Right atrium auricular region (tissue), 2 donors: Measurements from ENCODE around the gene PKD1L1. TPM values are rescaled to one million over a fixed set of nuclear protein-coding genes. Genes with fewer than 3 reads are reported as not detected.
"Not testable (repeated sequence)": the region's sequence is repeated elsewhere in the genome, so short reads cannot be mapped to it uniquely, and the experiment has no call there.

Experiments
- DNase-seq: peaks from one replicate; pipeline ENCODE4 v3.0.0-alpha.2; 2019; ENCODE audit warnings: low spot score
- H3K27ac ChIP-seq, 2 donors: fragments of 200-600 bp; sonication (generic); 1 replicate in 1 of 2; 2 replicates in 1 of 2; pipeline ENCODE4 v1.5.1; 2016 to 2019
- H3K27me3 ChIP-seq, 2 donors: fragments of 200-600 bp; sonication (generic); one replicate each; pipeline versions ENCODE4 v1.5.1 to v1.6.0; 2017 to 2019
- H3K36me3 ChIP-seq: fragments of 200-600 bp; sonication (generic); one replicate; pipeline ENCODE4 v1.5.1; 2016
- H3K4me1 ChIP-seq, 2 donors: fragments of 200-600 bp; sonication (generic); one replicate each; pipeline versions ENCODE4 v1.5.1 to v1.6.0; 2017 to 2019
- H3K4me3 ChIP-seq, 2 donors: fragments of 200-600 bp; sonication (generic); 1 replicate in 1 of 2; 2 replicates in 1 of 2; pipeline ENCODE4 v1.5.1; 2017 to 2019; ENCODE audit warnings: mild to moderate bottlenecking in 1 of 2, moderate library complexity in 1 of 2
- H3K9me3 ChIP-seq, 2 donors: fragments of 200-600 bp; sonication (generic); one replicate each; pipeline ENCODE4 v1.5.1; 2019
- CTCF ChIP-seq, 2 donors: fragments of 200-600 bp; sonication (generic); IDR thresholded peaks; one replicate each; pipeline ENCODE4 v1.5.1; 2019; ENCODE audit warnings: antibody characterized with exemption in 2 of 2
- total RNA-seq, 2 donors: library from RNA; depleted of rRNA; stranded (reverse); fragments of >200 nt; gene quantifications; one replicate each; pipeline ENCODE4 v1.1.0, GENCODE V29; 2016

The PKD1L1 gene
- total RNA-seq, result 1 to 10 TPM in 1 of 2 donors, under 1 TPM in 1; 0.98 to 1.1 TPM

GRCh38 chr7:47948141-47948790, at the start of gene PKD1L1:
Gene PKD1L1, minus strand, starts transcription at chr7:47948466. Its CDS starts 26 bp downstream, at chr7:47948440.
- no peak for DNase-seq
- no peaks in the 10 kb centered on the region for H3K27me3 ChIP-seq
- no peaks in the 10 kb centered on the region for H3K36me3 ChIP-seq
- no peak within 1 kb of the TSS for H3K4me3 ChIP-seq
- H3K27ac ChIP-seq, result peak within 1 kb of the TSS; percentile 44 to 57
- H3K9me3 ChIP-seq, result no peaks in the 10 kb centered on the region
- peaks cover 0 to 20% of the 10 kb centered on the region in 2 donors for H3K4me1 ChIP-seq
- TF ChIP-seq CTCF (IDR thresholded peaks at IDR 0.05), result no peak

- Histone ChIP-seq H3K27ac (peak overlapping the region in 1 of 2 donors; percentile 64), H3K9me3 (no peaks in the 10 kb centered on the region), H3K36me3 (no peaks in the 10 kb centered on the region), H3K4me3 (peak overlapping the region in 1 of 2 donors; percentile 50), H3K4me1 (no peaks in the 10 kb centered on the region), H3K27me3 (no peaks in the 10 kb centered on the region)
- no peak for TF ChIP-seq CTCF (IDR thresholded peaks at IDR 0.05)
- DNase-seq, result no peak
Observed at GRCh38 chr7:47992446-47992845, 44.2 kb upstream of the PKD1L1 start.

- peak; percentile 42 to 83 for TF ChIP-seq CTCF (IDR thresholded peaks at IDR 0.05)
Observed at GRCh38 chr7:47991741-47992311, 43.6 kb upstream of the PKD1L1 start.

GRCh38 chr7:47991270-47991669, 43.0 kb upstream of the PKD1L1 start:
- no peak for TF ChIP-seq CTCF (IDR thresholded peaks at IDR 0.05)
- no peaks in the 10 kb centered on the region for H3K27me3 ChIP-seq
- H3K4me3 ChIP-seq, result peak overlapping the region in 1 of 2 donors; percentile 50
- H3K27ac ChIP-seq, result peak overlapping the region; percentile 15 to 64
- no peaks in the 10 kb centered on the region for H3K9me3 ChIP-seq
- no peak for DNase-seq
- H3K4me1 ChIP-seq, result no peaks in the 10 kb centered on the region
- no peaks in the 10 kb centered on the region for H3K36me3 ChIP-seq

More at GRCh38 chr7:47991741-47992311, 43.6 kb upstream of the PKD1L1 start:
- no peaks in the 10 kb centered on the region for H3K9me3 ChIP-seq
- H3K36me3 ChIP-seq, result no peaks in the 10 kb centered on the region
- H3K27ac ChIP-seq, result peak overlapping the region; percentile 15 to 64
- H3K4me1 ChIP-seq, result no peaks in the 10 kb centered on the region
- peak; percentile 86 for DNase-seq
- no peaks in the 10 kb centered on the region for H3K27me3 ChIP-seq
- peak overlapping the region; percentile 37 to 50 for H3K4me3 ChIP-seq

- H3K36me3 ChIP-seq, result no peaks in the 10 kb centered on the region
- no peak for TF ChIP-seq CTCF (IDR thresholded peaks at IDR 0.05)
- no peaks in the 10 kb centered on the region for H3K9me3 ChIP-seq
- H3K27me3 ChIP-seq, result no peaks in the 10 kb centered on the region
- no peak overlapping the region for H3K4me3 ChIP-seq
- no peaks in the 10 kb centered on the region for H3K4me1 ChIP-seq
- no peak overlapping the region for H3K27ac ChIP-seq
- no peak for DNase-seq
Observed at GRCh38 chr7:47990592-47990991, 42.3 kb upstream of the PKD1L1 start.

GRCh38 chr7:47989607-47990400, 41.5 kb upstream of the PKD1L1 start:
- not testable (repeated sequence) for H3K4me3 ChIP-seq, H3K4me1 ChIP-seq, H3K9me3 ChIP-seq, DNase-seq, H3K36me3 ChIP-seq, H3K27ac ChIP-seq, H3K27me3 ChIP-seq
